Stimulated activated CD8-positive, alpha-beta memory T cell treated with anti-CD3 and anti-CD28 coated beads, Interleukin-12 subunit alpha, Interleukin-12 subunit beta, amount 100 ng/mL, for 24 hours (primary cell): ENCODE data around the gene PKLR.
"Not testable (repeated sequence)": the region's sequence is repeated elsewhere in the genome, so short reads cannot be mapped to it uniquely, and the experiment has no call there.

Experiments
- DNase-seq: peaks from one replicate; pipeline ENCODE4 v3.0.0-alpha.2; 2020; ENCODE audit errors: extremely low read depth

The PKLR gene

GRCh38 chr1:155318082-155318481 is 16.8 kb upstream of the PKLR start:
- no peak for DNase-seq

GRCh38 chr1:155316922-155317321 is 15.7 kb upstream of the PKLR start:
- no peak for DNase-seq

- DNase-seq: no peak
These were observed 12.0 kb upstream of the PKLR start for GRCh38 chr1:155313261-155313660.

- DNase-seq: no peak
These were observed 8.3 kb upstream of the PKLR start for GRCh38 chr1:155309423-155310021.

- DNase-seq: peak; percentile 92
These were observed 7.5 kb upstream of the PKLR start, which contains the start of gene FDPS for GRCh38 chr1:155308493-155309422. TSS of gene FDPS (plus strand) at chr1:155308866. CDS start at chr1:155309790, 924 bp downstream.

- DNase-seq: no peak
These were observed 6.1 kb upstream of the PKLR start for GRCh38 chr1:155307247-155307740.

GRCh38 chr1:155305881-155306391 is 4.7 kb upstream of the PKLR start:
- no peak for DNase-seq

- DNase-seq: no peak
These were observed 3.4 kb upstream of the PKLR start for GRCh38 chr1:155304558-155305063.

- no peak for DNase-seq
These were observed 497 bp downstream of the PKLR start for GRCh38 chr1:155300553-155301329.

GRCh38 chr1:155300024-155300423 is 1.2 kb downstream of the PKLR start:
- no peak for DNase-seq

- DNase-seq: no peak
These were observed 3.9 kb downstream of the PKLR start for GRCh38 chr1:155297384-155297783.

- no peak for DNase-seq
These were observed 4.6 kb downstream of the PKLR start for GRCh38 chr1:155296661-155297060.

GRCh38 chr1:155295942-155296267 is 5.3 kb downstream of the PKLR start:
- no peak for DNase-seq

- DNase-seq: no peak
These were observed 5.9 kb downstream of the PKLR start for GRCh38 chr1:155295183-155295941.

GRCh38 chr1:155294520-155295182 is 6.6 kb downstream of the PKLR start:
- DNase-seq: no peak

- DNase-seq: no peak
These were observed 8.0 kb downstream of the PKLR start for GRCh38 chr1:155293086-155293749.

- DNase-seq: not testable (repeated sequence)
These were observed 10.2 kb downstream of the PKLR start for GRCh38 chr1:155291006-155291405.

GRCh38 chr1:155287987-155288543 is 13.2 kb downstream of the PKLR start:
- DNase-seq: no peak

GRCh38 chr1:155286544-155286943 is 14.7 kb downstream of the PKLR start:
- DNase-seq: no peak

GRCh38 chr1:155285631-155286044 is 15.6 kb downstream of the PKLR start:
- no peak for DNase-seq
